ENCODE results near the gene CNTROB.
A peak's percentile ranks its signal among the peaks of the same experiment; 100 is the strongest.

CNTROB gene

GRCh38 chr17:7915611-7916384, 16.2 kb upstream of the CNTROB start, which contains the start of gene RNF227 (continued):
- no peak; the same call in none of the 2 replicates for TF ChIP-seq HIC1 (tag by site-specific recombination; IDR thresholded peaks at IDR 0.05)
- TF ChIP-seq GFI1B (tag by site-specific recombination; IDR thresholded peaks at IDR 0.05): no peak
- no peak for TF ChIP-seq ZNF707 (tag by site-specific recombination; IDR thresholded peaks at IDR 0.05)
- no peak for TF ChIP-seq SALL2 (tag by site-specific recombination; IDR thresholded peaks at IDR 0.05; ENCODE audit: borderline replicate concordance)
- TF ChIP-seq SETDB1 (IDR thresholded peaks at IDR 0.05; ENCODE audit: insufficient read length, low read length): no peak
- no peak for TF ChIP-seq ZNF585B (tag by site-specific recombination; IDR thresholded peaks at IDR 0.05)
- no peak for TF ChIP-seq ZSCAN4 (tag by site-specific recombination; IDR thresholded peaks at IDR 0.05)
- TF ChIP-seq ZNF514 (tag by site-specific recombination; IDR thresholded peaks at IDR 0.05): no peak
- peak; percentile 70; the same call in 1 of the 2 replicates for TF ChIP-seq MYNN (tag by site-specific recombination; IDR thresholded peaks at IDR 0.05; ENCODE audit: borderline replicate concordance)
- no peak for TF ChIP-seq ZNF211 (tag by site-specific recombination; IDR thresholded peaks at IDR 0.05; ENCODE audit: low read depth)
- TF ChIP-seq ZNF248 (tag by site-specific recombination; IDR thresholded peaks at IDR 0.05): no peak
- no peak for TF ChIP-seq ZNF138 (tag by site-specific recombination; IDR thresholded peaks at IDR 0.05; ENCODE audit: borderline replicate concordance)
- no peak for TF ChIP-seq ZNF626 (tag by site-specific recombination; IDR thresholded peaks at IDR 0.05)
- TF ChIP-seq ATF2 (tag by site-specific recombination; IDR thresholded peaks at IDR 0.05; ENCODE audit: low read depth): no peak
- TF ChIP-seq IKZF3 (tag by site-specific recombination; IDR thresholded peaks at IDR 0.05): peak; percentile 62; the same call in 1 of the 2 replicates
- no peak for TF ChIP-seq ZNF558 (tag by site-specific recombination; IDR thresholded peaks at IDR 0.05)
- peak; percentile 77; the same call in 1 of the 2 replicates for TF ChIP-seq PBX3 (CRISPR knock-in tag; IDR thresholded peaks at IDR 0.05)
- TF ChIP-seq ZNF677 (tag by site-specific recombination; IDR thresholded peaks at IDR 0.05): no peak
- TF ChIP-seq ZNF311 (tag by site-specific recombination; IDR thresholded peaks at IDR 0.05; ENCODE audit: borderline replicate concordance): no peak
- no peak for TF ChIP-seq ZNF146 (tag by site-specific recombination; IDR thresholded peaks at IDR 0.05)
- no peak for TF ChIP-seq ZNF140 (tag by site-specific recombination; IDR thresholded peaks at IDR 0.05)
- TF ChIP-seq ZNF473 (tag by site-specific recombination; IDR thresholded peaks at IDR 0.05): no peak
- TF ChIP-seq ZFP41 (tag by site-specific recombination; IDR thresholded peaks at IDR 0.05; ENCODE audit: borderline replicate concordance): no peak
- no peak for TF ChIP-seq OVOL3 (tag by site-specific recombination; IDR thresholded peaks at IDR 0.05)
- no peak for TF ChIP-seq ZNF571 (tag by site-specific recombination; IDR thresholded peaks at IDR 0.05)
- no peak for TF ChIP-seq ZNF426 (tag by site-specific recombination; IDR thresholded peaks at IDR 0.05)
- TF ChIP-seq ZNF449 (tag by site-specific recombination; IDR thresholded peaks at IDR 0.05): no peak
- no peak; the same call in none of the 2 replicates for TF ChIP-seq ZNF335 (tag by site-specific recombination; conservative IDR thresholded peaks at IDR 0.05)
- TF ChIP-seq ZNF221 (tag by site-specific recombination; IDR thresholded peaks at IDR 0.05; ENCODE audit: borderline replicate concordance): no peak
- TF ChIP-seq WT1 (tag by site-specific recombination; IDR thresholded peaks at IDR 0.05): no peak
- no peak for TF ChIP-seq ZNF704 (tag by site-specific recombination; IDR thresholded peaks at IDR 0.05)

Measured in HEK293 (cell line).